CD4-positive, alpha-beta memory T cell (primary cell): ENCODE results near the gene LRP4. TPM values are rescaled to one million over a fixed set of nuclear protein-coding genes. Genes with fewer than 3 reads are reported as not detected.

ENCODE experiments used
- CTCF ChIA-PET: fragments of 350-600 bp; sonication (Branson Sonifier 250); formaldehyde crosslinking; loops from one replicate; lab custom pipeline; 2021; ENCODE audit warnings: inconsistent platforms; ENCODE audit not compliant: partially characterized antibody; lab: Charles Lee
- POLR2A ChIA-PET: fragments of 350-600 bp; sonication (Branson Sonifier 250); formaldehyde crosslinking; loops from one replicate; lab custom pipeline; 2021; ENCODE audit not compliant: partially characterized antibody; lab: Charles Lee
- DNase-seq, 5 donors: peaks; one replicate each; pipeline versions ENCODE4 v3.0.0 to v3.0.0-alpha.2; 2020 to 2022; ENCODE audit warnings: mixed read lengths in 1 of 5
- H3K27ac ChIP-seq: one replicate; pipeline ENCODE4 v1.7.0; 2013; ENCODE audit warnings: low read depth, low read length
- H3K27me3 ChIP-seq: 2 replicates; pipeline ENCODE4 v1.7.0; 2013; ENCODE audit warnings: mild to moderate bottlenecking, low read length, moderate library complexity; ENCODE audit not compliant: insufficient read depth
- H3K36me3 ChIP-seq: 2 replicates; pipeline ENCODE4 v1.7.0; 2013; ENCODE audit warnings: mild to moderate bottlenecking, low read length, moderate library complexity; ENCODE audit not compliant: insufficient read depth
- H3K4me1 ChIP-seq: 2 replicates; pipeline ENCODE4 v1.7.0; 2013; ENCODE audit warnings: mild to moderate bottlenecking, low read length, moderate library complexity; ENCODE audit not compliant: insufficient read depth
- H3K4me3 ChIP-seq, 2 donors: one replicate each; pipeline ENCODE4 v1.7.0; 2013; ENCODE audit warnings: low read length in 2 of 2, mild to moderate bottlenecking in 1 of 2
- H3K9me3 ChIP-seq, 2 donors: one replicate each; pipeline ENCODE4 v1.7.0; 2013; ENCODE audit warnings: low read length in 2 of 2, control low read depth in 1 of 2; ENCODE audit not compliant: control insufficient read depth in 1 of 2
- H3K27ac Mint-ChIP-seq, 7 donors: one replicate each; pipeline ENCODE4 v1.8.0; 2020 to 2021; ENCODE audit warnings: mixed read lengths in 7 of 7, mild to moderate bottlenecking in 6 of 7, inconsistent platforms in 3 of 7, moderate library complexity in 3 of 7
- H3K27me3 Mint-ChIP-seq, 2 donors: one replicate each; pipeline ENCODE4 v1.8.0; 2020 to 2021; ENCODE audit warnings: mixed read lengths in 2 of 2
- H3K36me3 Mint-ChIP-seq, 2 donors: one replicate each; pipeline ENCODE4 v1.8.0; 2020 to 2021; ENCODE audit warnings: mixed read lengths in 2 of 2, inconsistent platforms in 1 of 2, mild to moderate bottlenecking in 1 of 2
- H3K4me1 Mint-ChIP-seq, 4 donors: one replicate each; pipeline ENCODE4 v1.8.0; 2020 to 2021; ENCODE audit warnings: mixed read lengths in 4 of 4, mild to moderate bottlenecking in 1 of 4
- H3K4me3 Mint-ChIP-seq, 8 donors: one replicate each; pipeline ENCODE4 v1.8.0; 2020 to 2021; ENCODE audit warnings: mixed read lengths in 8 of 8, mild to moderate bottlenecking in 7 of 8, moderate library complexity in 6 of 8, inconsistent platforms in 3 of 8
- H3K9me3 Mint-ChIP-seq, 8 donors: one replicate each; pipeline ENCODE4 v1.8.0; 2020 to 2021; ENCODE audit warnings: mixed read lengths in 8 of 8, mild to moderate bottlenecking in 5 of 8, inconsistent platforms in 3 of 8, moderate library complexity in 1 of 8
- intact Hi-C: fragments of 100-400 bp; cut with micrococcal nuclease; formaldehyde crosslinking; loops from one replicate; pipeline ENCODE4 v1.15.1; 2023
- polyA plus RNA-seq, 2 donors: library from polyadenylated mRNA; unstranded; fragments of 300-500 nt; fragmentation: Illumina TruSeq; gene quantifications; one replicate each; pipeline ENCODE4 v1.2.3, GENCODE V29; 2021
- total RNA-seq, 2 experiments: library from RNA; stranded (reverse); gene quantifications; one replicate each; pipeline ENCODE4 v1.2.3, GENCODE V29; 2021

LRP4 gene
- total and polyA plus RNA-seq, 4 experiments from 2014 or later = not detected

- peaks cover 0 to 3% of the 10 kb centered on the region in 2 donors for H3K36me3 Mint-ChIP-seq
- ChIA-PET POLR2A (no interaction called here), CTCF (no interaction called here)
- peak overlapping the region in 2 of 7 donors; percentile 18 to 20 for H3K27ac Mint-ChIP-seq
- H3K4me1 Mint-ChIP-seq = peaks cover 0 to 8% (median 3%) of the 10 kb centered on the region in 4 donors
- Histone ChIP-seq H3K4me3 (no peak overlapping the region), H3K36me3 (no peaks in the 10 kb centered on the region), H3K4me1 (peaks cover 8% of the 10 kb centered on the region), H3K9me3 (no peaks in the 10 kb centered on the region), H3K27me3 (no peaks in the 10 kb centered on the region), H3K27ac (no peak overlapping the region)
- intact Hi-C loops = no loop called here
- H3K9me3 Mint-ChIP-seq = no peaks in the 10 kb centered on the region
- H3K27me3 Mint-ChIP-seq = no peaks in the 10 kb centered on the region
- no peak overlapping the region for H3K4me3 Mint-ChIP-seq
- DNase-seq = no peak
Observed at GRCh38 chr11:46953093-46953492, 34.7 kb upstream of the LRP4 start.

- H3K4me3 ChIP-seq = no peak overlapping the region
- H3K4me1 Mint-ChIP-seq = peaks cover 0 to 8% (median 3%) of the 10 kb centered on the region in 4 donors
- no peaks in the 10 kb centered on the region for H3K9me3 Mint-ChIP-seq
- peak overlapping the region in 2 of 7 donors; percentile 21 to 66 for H3K27ac Mint-ChIP-seq
- no peak for DNase-seq
- no peak overlapping the region for H3K4me3 Mint-ChIP-seq
- no peaks in the 10 kb centered on the region for H3K27me3 ChIP-seq
- H3K9me3 ChIP-seq = no peaks in the 10 kb centered on the region
- POLR2A ChIA-PET = no interaction called here
- H3K27me3 Mint-ChIP-seq = no peaks in the 10 kb centered on the region
- peaks cover 8% of the 10 kb centered on the region for H3K4me1 ChIP-seq
- H3K27ac ChIP-seq = no peak overlapping the region
- peaks cover 0 to 3% of the 10 kb centered on the region in 2 donors for H3K36me3 Mint-ChIP-seq
- intact Hi-C loops = no loop called here
- CTCF ChIA-PET = no interaction called here
- no peaks in the 10 kb centered on the region for H3K36me3 ChIP-seq
Observed at GRCh38 chr11:46952553-46952952, 34.2 kb upstream of the LRP4 start.

DNA sequence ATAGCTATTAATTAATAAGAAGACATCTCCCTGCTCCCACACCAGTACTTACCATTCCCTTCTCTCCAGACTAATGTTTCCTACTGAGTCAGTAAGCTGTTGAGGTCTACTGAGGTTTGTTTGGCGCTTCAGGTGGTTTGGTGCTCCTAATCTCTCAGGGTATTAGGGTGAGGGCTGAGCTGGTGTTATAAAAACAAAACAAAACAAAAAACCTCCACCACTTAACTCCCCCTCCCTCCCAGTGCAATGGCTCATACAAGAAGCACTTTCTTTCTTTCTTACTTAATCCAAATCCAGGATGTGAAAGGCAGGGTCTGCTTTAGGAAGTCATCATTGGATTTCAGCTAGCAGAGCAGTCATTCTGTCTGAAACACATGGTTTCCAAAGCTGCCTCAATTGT, 33.5 kb upstream of the LRP4 start:
- Mint-ChIP-seq H3K27ac (peak overlapping the region in 1 of 7 donors; percentile 21), H3K4me3 (no peak overlapping the region), H3K9me3 (no peaks in the 10 kb centered on the region), H3K36me3 (peaks cover 0 to 3% of the 10 kb centered on the region in 2 donors), H3K4me1 (peaks cover 0 to 8% (median 3%) of the 10 kb centered on the region in 4 donors), H3K27me3 (no peaks in the 10 kb centered on the region)
- no peaks in the 10 kb centered on the region for H3K36me3 ChIP-seq
- H3K27ac ChIP-seq = no peak overlapping the region
- intact Hi-C loops = no loop called here
- H3K9me3 ChIP-seq = no peaks in the 10 kb centered on the region
- POLR2A ChIA-PET = no interaction called here
- peaks cover 8% of the 10 kb centered on the region for H3K4me1 ChIP-seq
- DNase-seq = no peak
- no peak overlapping the region for H3K4me3 ChIP-seq
- CTCF ChIA-PET = interaction anchor here (1.5 kb wide), 1 partner anchor 201 kb away, joined by 4 read pairs; no protein-coding TSS in a partner anchor
- H3K27me3 ChIP-seq = no peaks in the 10 kb centered on the region

DNA sequence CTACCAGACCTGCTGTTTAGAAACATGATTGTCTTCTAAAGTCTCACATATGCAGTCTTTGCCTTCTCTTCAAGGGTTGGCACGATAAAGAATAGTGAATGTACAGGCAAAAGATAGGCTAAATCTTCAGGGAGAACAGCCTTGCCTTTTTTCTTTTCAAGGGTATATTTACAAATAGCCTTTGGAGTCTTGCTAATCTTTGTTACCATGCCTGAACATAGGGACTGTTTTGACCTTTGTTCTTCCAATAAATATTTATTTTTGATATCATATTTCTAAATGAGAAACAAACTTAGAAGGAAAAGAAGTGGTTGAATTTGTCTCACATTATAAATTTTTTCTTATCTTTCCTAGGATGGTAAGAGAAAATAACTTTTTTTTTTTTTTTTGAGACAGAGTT, 30.9 kb upstream of the LRP4 start:
- H3K27me3 Mint-ChIP-seq = no peaks in the 10 kb centered on the region
- POLR2A ChIA-PET = no interaction called here
- H3K27me3 ChIP-seq = no peaks in the 10 kb centered on the region
- H3K36me3 ChIP-seq = no peaks in the 10 kb centered on the region
- no peak for DNase-seq
- peaks cover 8% of the 10 kb centered on the region for H3K4me1 ChIP-seq
- H3K27ac ChIP-seq = no peak overlapping the region
- H3K4me3 ChIP-seq = no peak overlapping the region
- no peaks in the 10 kb centered on the region for H3K9me3 Mint-ChIP-seq
- peaks cover 0 to 8% (median 4%) of the 10 kb centered on the region in 4 donors for H3K4me1 Mint-ChIP-seq
- H3K9me3 ChIP-seq = no peaks in the 10 kb centered on the region
- peak overlapping the region in 1 of 7 donors; percentile 8 for H3K27ac Mint-ChIP-seq
- CTCF ChIA-PET = interaction anchor here (1.3 kb wide), 1 partner anchor 15 kb away, joined by 3 read pairs; no protein-coding TSS in a partner anchor
- H3K36me3 Mint-ChIP-seq = peaks cover 0 to 3% of the 10 kb centered on the region in 2 donors
- intact Hi-C loops = no loop called here
- H3K4me3 Mint-ChIP-seq = no peak overlapping the region

DNA sequence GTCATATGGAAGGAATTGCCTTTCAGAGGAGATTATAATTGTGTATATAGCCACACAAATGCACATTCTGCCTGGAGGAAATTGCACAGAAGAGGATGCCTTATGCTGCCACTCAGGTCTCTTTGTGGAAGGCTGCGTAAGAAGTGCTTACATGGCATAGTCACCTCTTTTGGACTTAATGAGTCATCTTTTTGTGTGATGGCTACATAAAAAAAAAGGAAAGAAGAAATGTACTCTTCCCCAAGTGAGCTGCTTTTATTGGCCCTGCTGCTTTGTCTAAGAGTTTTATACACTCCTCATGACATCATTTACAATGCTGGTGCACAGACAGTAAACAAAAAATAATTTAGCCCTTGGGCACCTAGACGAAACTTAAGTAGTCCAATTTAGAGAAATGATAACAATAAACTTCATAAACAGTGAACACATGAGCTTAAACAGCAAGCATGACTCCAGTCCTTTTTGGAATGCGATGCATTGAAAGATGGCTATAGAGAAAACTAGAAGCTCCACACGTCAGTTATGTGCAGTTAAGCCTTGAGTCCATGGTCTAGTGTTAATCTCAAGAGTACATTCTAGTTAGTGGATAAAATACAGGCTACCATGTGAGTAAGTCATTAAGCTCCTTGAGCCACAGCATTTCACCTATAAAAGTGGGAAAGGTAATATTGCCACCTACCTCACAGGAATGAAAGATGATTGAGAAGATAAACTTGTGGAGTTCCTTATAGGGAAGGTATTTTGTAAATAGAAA, 30.2 kb upstream of the LRP4 start:
- no peak overlapping the region for H3K27ac Mint-ChIP-seq
- Histone ChIP-seq H3K9me3 (no peaks in the 10 kb centered on the region), H3K36me3 (no peaks in the 10 kb centered on the region), H3K27me3 (no peaks in the 10 kb centered on the region), H3K27ac (no peak overlapping the region), H3K4me3 (no peak overlapping the region), H3K4me1 (peaks cover 8% of the 10 kb centered on the region)
- H3K9me3 Mint-ChIP-seq = no peaks in the 10 kb centered on the region
- peaks cover 0 to 8% (median 4%) of the 10 kb centered on the region in 4 donors for H3K4me1 Mint-ChIP-seq
- peaks cover 0 to 3% of the 10 kb centered on the region in 2 donors for H3K36me3 Mint-ChIP-seq
- POLR2A ChIA-PET = no interaction called here
- CTCF ChIA-PET = interaction anchor here (1.3 kb wide), 1 partner anchor 15 kb away, joined by 3 read pairs; no protein-coding TSS in a partner anchor
- H3K27me3 Mint-ChIP-seq = no peaks in the 10 kb centered on the region
- intact Hi-C loops = no loop called here
- no peak for DNase-seq
- no peak overlapping the region for H3K4me3 Mint-ChIP-seq

- Mint-ChIP-seq H3K27me3 (no peaks in the 10 kb centered on the region), H3K4me3 (no peak overlapping the region), H3K9me3 (no peaks in the 10 kb centered on the region), H3K4me1 (peaks cover 0 to 3% (median under 1%) of the 10 kb centered on the region in 4 donors), H3K27ac (peak overlapping the region in 1 of 7 donors; percentile 27), H3K36me3 (peaks cover 0 to 7% of the 10 kb centered on the region in 2 donors)
- no peaks in the 10 kb centered on the region for H3K36me3 ChIP-seq
- H3K27ac ChIP-seq = no peak overlapping the region
- H3K9me3 ChIP-seq = no peaks in the 10 kb centered on the region
- intact Hi-C loops = no loop called here
- CTCF ChIA-PET = no interaction called here
- DNase-seq = no peak
- no peaks in the 10 kb centered on the region for H3K27me3 ChIP-seq
- POLR2A ChIA-PET = no interaction called here
- peaks cover 5% of the 10 kb centered on the region for H3K4me1 ChIP-seq
- no peak overlapping the region for H3K4me3 ChIP-seq
Observed at GRCh38 chr11:46947399-46948077, 29.2 kb upstream of the LRP4 start.

GRCh38 chr11:46944356-46945075, 26.2 kb upstream of the LRP4 start:
- intact Hi-C loops = no loop called here
- Mint-ChIP-seq H3K9me3 (no peaks in the 10 kb centered on the region), H3K4me1 (peaks cover 0 to 1% (median 0%) of the 10 kb centered on the region in 4 donors), H3K27me3 (no peaks in the 10 kb centered on the region), H3K36me3 (peaks cover 3 to 11% of the 10 kb centered on the region in 2 donors), H3K4me3 (no peak overlapping the region), H3K27ac (no peak overlapping the region)
- DNase-seq = no peak
- Histone ChIP-seq H3K9me3 (no peaks in the 10 kb centered on the region), H3K4me1 (no peaks in the 10 kb centered on the region), H3K27me3 (no peaks in the 10 kb centered on the region), H3K27ac (no peak overlapping the region), H3K4me3 (no peak overlapping the region), H3K36me3 (no peaks in the 10 kb centered on the region)
- CTCF ChIA-PET = interaction anchor here (0.7 kb wide), 1 partner anchor 276 kb away, joined by 3 read pairs; no protein-coding TSS in a partner anchor
- POLR2A ChIA-PET = no interaction called here
